HUDEP-2 (cell line): ENCODE measurements around the gene PLEKHO2.

Source experiments
- DNase-seq, 76 experiments: peaks; one replicate each; lab custom pipeline; 2025; ENCODE audit not compliant: unreplicated experiment in 76 of 76; lab: John Stamatoyannopoulos, UW

PLEKHO2 gene

GRCh38 chr15:64855205-64855975 is 13.7 kb downstream of the PLEKHO2 start:
- DNase-seq, result no peak

- no peak for DNase-seq
These were observed 14.9 kb downstream of the PLEKHO2 start for GRCh38 chr15:64856429-64857145.

DNA sequence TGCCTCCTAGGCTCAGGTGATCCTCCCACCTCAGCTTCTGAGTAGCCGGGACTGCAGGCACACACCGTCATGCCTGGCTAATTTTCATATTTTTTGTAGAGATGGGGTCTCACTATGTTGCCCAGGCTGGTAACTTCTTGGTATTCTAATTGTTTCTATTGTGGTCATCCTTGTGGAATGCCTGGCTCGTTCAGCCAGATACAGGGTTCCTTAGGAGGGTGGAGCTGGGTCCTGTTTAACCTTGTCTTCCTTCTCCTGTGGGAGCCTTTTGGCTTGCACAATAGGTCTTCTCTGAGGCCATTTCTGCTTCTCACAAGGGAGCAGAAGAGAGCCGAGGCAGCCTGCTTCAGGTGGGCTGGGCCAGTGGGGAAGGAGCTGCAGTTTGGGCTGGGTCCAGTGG is 15.7 kb downstream of the PLEKHO2 start:
- no peak for DNase-seq

- DNase-seq, result no peak
These were observed 16.4 kb downstream of the PLEKHO2 start for GRCh38 chr15:64858021-64858575.

- DNase-seq, result no peak
These were observed 17.5 kb downstream of the PLEKHO2 start for GRCh38 chr15:64859226-64859625.

DNA sequence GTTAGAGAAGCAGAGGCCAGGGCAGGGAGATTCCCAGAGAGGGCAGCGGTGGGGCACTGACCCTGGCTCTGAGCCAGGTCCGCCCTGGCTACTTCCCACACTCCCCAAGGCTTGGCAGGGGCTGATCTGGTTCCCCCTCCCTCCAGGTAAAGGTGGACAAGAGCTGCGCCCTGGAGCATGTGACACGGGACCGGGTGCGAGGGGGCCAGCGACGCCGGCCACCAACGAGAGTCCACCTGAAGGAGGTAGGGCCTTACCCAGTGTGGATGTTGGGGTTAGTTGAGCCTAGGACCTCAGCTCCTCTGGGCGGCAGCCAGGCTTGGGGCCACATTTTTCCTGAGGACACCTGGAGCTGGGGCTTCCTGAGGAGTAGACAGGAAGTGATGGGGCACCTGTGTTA is 19.6 kb downstream of the PLEKHO2 start:
- DNase-seq, result no peak

DNA sequence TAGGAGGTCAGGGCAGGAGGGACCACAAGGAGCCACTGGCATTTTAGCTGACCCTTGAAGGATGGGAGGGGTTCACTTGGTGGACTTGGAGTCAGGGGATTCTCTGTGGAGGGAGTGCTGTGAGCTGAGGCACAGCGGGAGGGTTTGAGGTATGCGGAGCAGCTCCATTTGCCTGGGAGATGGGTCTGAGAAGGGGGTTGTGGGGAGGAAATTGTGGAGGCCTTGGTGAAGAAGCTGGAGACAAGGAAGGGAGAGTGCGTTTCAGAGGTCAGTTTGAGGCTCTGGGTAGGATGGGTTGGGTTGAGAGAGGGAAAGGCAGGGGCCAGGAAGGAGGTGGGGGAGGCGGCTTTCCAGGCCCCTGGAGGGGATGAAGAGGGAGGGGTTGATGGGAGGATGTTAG is 20.2 kb downstream of the PLEKHO2 start:
- no peak for DNase-seq

DNA sequence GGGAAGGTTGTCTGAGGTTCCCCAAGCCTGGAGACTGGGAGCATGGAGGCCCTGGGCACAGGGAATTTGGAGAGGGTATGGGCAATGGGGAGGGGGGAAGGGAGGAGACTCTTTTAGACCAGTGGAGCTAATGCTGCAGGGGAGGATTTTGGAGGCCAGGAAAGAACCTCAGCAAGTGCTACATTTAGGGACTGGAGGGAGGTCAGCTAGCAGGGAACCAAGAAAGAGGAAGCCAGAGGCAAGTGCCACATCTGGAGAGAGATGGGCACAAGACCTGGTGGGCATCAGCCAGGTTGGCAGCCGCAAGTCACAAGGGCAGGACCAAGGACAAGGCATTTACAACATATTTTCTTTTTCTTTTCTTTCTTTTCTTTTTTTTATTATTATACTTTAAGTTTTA is 20.7 kb downstream of the PLEKHO2 start:
- DNase-seq, result no peak

DNA sequence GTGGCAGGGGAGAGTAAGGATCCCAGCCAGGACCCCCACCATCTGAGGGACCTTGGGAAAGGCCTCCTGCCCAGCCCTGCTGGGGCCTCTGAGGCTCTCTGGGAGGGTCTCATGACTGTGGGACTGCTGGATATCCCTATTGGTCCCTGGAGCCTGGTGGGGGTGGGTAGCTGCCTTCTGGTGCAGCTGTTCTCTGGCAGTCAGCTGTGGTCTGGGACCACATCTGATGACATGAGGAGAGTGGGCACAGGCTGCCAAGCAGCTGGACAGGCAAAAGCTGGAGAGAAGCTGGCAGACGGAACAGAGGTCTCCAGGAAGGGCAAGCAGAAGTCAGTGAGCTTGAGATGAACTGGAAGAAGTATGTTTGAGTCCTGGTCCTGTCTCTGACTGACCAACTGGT is 22.4 kb downstream of the PLEKHO2 start:
- no peak for DNase-seq

DNA sequence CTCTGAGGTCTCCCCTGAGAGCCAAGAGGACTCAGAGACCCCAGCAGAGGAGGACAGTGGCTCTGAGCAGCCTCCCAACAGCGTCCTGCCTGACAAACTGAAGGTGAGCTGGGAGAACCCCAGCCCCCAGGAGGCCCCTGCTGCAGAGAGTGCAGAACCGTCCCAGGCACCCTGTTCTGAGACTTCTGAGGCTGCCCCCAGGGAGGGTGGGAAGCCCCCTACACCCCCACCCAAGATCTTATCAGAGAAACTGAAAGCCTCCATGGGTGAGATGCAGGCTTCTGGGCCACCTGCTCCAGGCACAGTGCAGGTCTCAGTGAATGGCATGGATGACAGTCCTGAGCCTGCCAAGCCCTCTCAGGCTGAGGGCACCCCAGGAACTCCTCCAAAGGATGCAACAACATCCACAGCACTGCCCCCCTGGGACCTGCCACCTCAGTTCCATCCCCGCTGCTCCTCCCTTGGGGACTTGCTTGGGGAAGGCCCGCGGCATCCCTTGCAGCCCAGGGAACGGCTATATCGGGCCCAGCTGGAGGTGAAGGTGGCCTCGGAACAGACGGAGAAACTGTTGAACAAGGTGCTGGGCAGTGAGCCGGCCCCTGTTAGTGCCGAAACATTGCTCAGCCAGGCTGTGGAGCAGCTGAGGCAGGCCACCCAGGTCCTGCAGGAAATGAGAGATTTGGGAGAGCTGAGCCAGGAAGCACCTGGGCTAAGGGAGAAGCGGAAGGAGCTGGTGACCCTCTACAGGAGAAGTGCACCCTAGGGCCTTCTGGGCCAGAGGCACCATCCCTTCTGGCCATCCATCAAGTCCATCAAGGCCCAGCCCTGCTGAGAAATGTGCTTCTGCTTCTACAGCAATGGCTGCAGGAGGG is 23.6 kb downstream of the PLEKHO2 start:
- DNase-seq, result no peak

DNA sequence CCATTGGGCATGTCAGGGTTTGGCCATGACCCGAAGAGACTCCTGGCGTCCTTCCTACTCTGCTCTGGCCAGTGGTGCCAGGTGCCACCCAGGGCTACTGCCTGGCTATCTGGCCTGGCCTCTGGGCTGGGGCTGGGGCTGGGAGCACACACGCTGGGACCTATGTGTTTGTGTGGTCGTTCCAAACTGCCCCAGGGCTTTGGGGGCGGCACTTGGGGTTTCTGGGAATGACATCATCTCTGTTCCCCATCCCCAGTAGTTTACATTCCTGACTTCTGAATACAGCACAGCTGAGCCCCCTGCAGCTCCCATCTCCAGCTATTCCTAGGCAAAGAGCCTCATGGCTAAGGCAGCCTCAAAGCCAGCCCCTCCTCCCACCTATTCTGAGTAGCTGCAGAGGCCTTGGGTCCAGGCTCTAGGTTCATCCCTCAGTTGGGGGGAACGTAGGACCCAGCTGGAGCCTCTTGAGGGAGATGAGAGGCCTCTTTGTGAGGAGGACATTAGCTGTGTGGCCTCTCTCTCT is 24.3 kb downstream of the PLEKHO2 start:
- DNase-seq, result no peak

DNA sequence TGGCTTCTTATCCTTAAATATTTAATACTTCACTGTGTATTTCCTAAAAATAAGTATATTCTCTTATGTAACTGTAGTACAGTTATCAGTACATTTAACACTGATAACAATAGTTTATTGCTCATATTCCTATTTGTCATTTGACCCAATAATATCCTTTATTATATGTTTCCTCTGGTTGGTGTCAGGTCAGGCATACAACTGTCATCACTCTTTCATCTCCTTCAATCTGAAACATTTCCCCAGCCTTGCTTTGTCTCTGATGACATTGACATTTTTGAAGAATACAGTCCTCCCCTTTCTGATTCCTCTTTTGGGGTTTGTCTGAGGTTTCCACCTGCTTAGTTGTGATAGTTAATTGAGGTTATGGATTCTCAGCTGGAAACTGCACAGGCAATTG is 27.8 kb downstream of the PLEKHO2 start:
- DNase-seq, result no peak

DNA sequence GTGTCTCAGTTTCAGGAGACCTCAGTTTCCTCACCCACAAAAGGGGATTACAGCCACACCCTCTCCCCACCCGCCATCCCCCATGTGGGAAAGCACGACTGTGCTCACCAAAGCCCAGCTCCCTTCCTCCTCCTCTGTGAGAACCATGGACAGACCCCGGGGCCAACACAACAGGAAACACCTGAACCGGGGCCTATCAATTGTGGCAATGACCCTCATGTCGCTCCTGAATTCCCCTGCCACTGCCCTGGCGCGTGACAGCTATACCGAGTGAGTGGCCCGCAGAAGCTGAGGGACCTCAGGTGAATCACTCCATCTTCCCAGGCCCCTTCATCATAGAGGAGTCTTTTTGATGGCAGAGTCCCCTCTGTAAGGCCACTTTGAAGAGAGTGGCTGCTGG is 28.6 kb downstream of the PLEKHO2 start:
- DNase-seq, result no peak

GRCh38 chr15:64875641-64876223 is 34.0 kb downstream of the PLEKHO2 start:
- DNase-seq, result peak in 7 of 76 experiments; percentile 3 to 29 (median 11)

- no peak for DNase-seq
These were observed 35.7 kb downstream of the PLEKHO2 start for GRCh38 chr15:64877435-64877834.

- DNase-seq, result no peak
These were observed 37.0 kb downstream of the PLEKHO2 start for GRCh38 chr15:64878705-64879104.

GRCh38 chr15:64883100-64883581 is 41.4 kb downstream of the PLEKHO2 start:
- no peak for DNase-seq

DNA sequence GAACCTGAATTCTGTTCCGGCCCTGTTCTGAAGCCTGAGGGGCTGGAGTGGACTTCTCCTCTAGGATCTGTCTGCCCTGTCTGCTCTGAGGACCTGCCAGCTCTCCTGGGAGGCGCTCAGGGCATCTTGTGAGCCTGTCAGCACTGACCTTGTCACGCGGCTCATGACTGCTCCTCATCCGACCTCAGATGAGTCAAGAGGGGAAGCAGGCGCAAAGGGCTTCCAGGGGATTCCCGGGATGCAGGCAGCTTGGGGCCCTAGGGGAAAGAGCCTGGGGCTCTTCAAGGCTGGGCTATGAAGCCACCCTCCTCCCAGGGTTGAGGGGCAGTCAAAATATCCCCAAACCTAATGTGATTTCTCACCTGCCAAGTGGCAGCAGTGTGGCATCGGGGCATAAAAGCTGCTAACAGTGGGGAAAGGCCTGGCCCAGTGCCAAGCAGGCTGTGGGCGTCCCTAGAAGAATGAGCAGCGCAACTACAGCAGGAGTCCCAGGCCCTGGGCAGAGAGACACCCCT is 42.3 kb downstream of the PLEKHO2 start:
- peak in 15 of 76 experiments; percentile 3 to 42 (median 17) for DNase-seq

GRCh38 chr15:64884679-64885078 is 43.0 kb downstream of the PLEKHO2 start:
- no peak for DNase-seq

GRCh38 chr15:64888336-64888735 is 46.6 kb downstream of the PLEKHO2 start:
- no peak for DNase-seq
